Fibroblast of the aortic adventitia (primary cell): Measurements from ENCODE around the gene SFTPA2. TPM values are rescaled to one million over a fixed set of nuclear protein-coding genes. Genes with fewer than 3 reads are reported as not detected.
"Not testable (repeated sequence)": the region's sequence is repeated elsewhere in the genome, so short reads cannot be mapped to it uniquely, and the experiment has no call there.

ENCODE experiments used
- DNase-seq: peaks from one replicate; pipeline ENCODE4 v3.0.0-alpha.2; 2010; ENCODE audit warnings: low read depth
- H3K4me3 ChIP-seq: 2 replicates; pipeline ENCODE4 v1.5.1; 2011; ENCODE audit warnings: low read depth, mild to moderate bottlenecking, control low read depth, low read length, moderate library complexity
- CTCF ChIP-seq: IDR thresholded peaks from 2 replicates; pipeline ENCODE4 v1.5.1; 2011; ENCODE audit warnings: mild to moderate bottlenecking, low read length, control low read depth, inconsistent platforms; ENCODE audit not compliant: insufficient read depth
- total RNA-seq: library from RNA; depleted of rRNA; stranded (reverse); fragments of >200 nt; gene quantifications from 2 replicates; pipeline ENCODE4 v1.2.3, GENCODE V29; 2012; ENCODE audit warnings: low replicate concordance

SFTPA2 gene
- total RNA-seq: not detected in 2 replicates

GRCh38 chr10:79560160-79560709 lies at the start of gene SFTPA2:
Gene SFTPA2, minus strand, starts transcription at chr10:79560407. Its CDS starts 924 bp downstream, at chr10:79559483.
- DNase-seq: no peak
- H3K4me3 ChIP-seq: no peak within 1 kb of the TSS
- TF ChIP-seq CTCF: no peak

- no peak overlapping the region for H3K4me3 ChIP-seq
- TF ChIP-seq CTCF: peak; percentile 51
- DNase-seq: peak; percentile 10
Measured at GRCh38 chr10:79608505-79609375, 48.5 kb upstream of the SFTPA2 start.

GRCh38 chr10:79605308-79605707 lies 45.1 kb upstream of the SFTPA2 start:
- H3K4me3 ChIP-seq: no peak overlapping the region
- TF ChIP-seq CTCF: no peak
- DNase-seq: no peak

GRCh38 chr10:79604294-79604693 lies 44.1 kb upstream of the SFTPA2 start:
- no peak for TF ChIP-seq CTCF
- DNase-seq: no peak
- no peak overlapping the region for H3K4me3 ChIP-seq

GRCh38 chr10:79602953-79603352 lies 42.7 kb upstream of the SFTPA2 start:
- no peak for TF ChIP-seq CTCF
- H3K4me3 ChIP-seq: no peak overlapping the region

GRCh38 chr10:79601939-79602338 lies 41.7 kb upstream of the SFTPA2 start:
- TF ChIP-seq CTCF: no peak
- DNase-seq: no peak
- no peak overlapping the region for H3K4me3 ChIP-seq

More at GRCh38 chr10:79602953-79603352, 42.7 kb upstream of the SFTPA2 start:
- DNase-seq: no peak

GRCh38 chr10:79599644-79600043 lies 39.4 kb upstream of the SFTPA2 start:
- not testable (repeated sequence) for DNase-seq, H3K4me3 ChIP-seq
